Ascending aorta (tissue), 2 donors: ENCODE measurements around the gene NLRC5. TPM values are rescaled to one million over a fixed set of nuclear protein-coding genes. Genes with fewer than 3 reads are reported as not detected.

Experiments used
- DNase-seq, 2 donors: peaks; one replicate each; pipeline ENCODE4 v3.0.0-alpha.2; 2019; ENCODE audit warnings: low spot score in 2 of 2
- H3K27ac ChIP-seq, 2 donors: fragments of 200-600 bp; sonication (generic); one replicate each; pipeline ENCODE4 v1.5.1; 2016 to 2017; ENCODE audit warnings: mild to moderate bottlenecking in 1 of 2
- H3K27me3 ChIP-seq: fragments of 200-600 bp; sonication (generic); one replicate; pipeline ENCODE4 v1.5.1; 2017
- H3K36me3 ChIP-seq, 2 donors: fragments of 200-600 bp; sonication (generic); one replicate each; pipeline ENCODE4 v1.5.1; 2016
- H3K4me1 ChIP-seq, 2 donors: fragments of 200-600 bp; sonication (generic); one replicate each; pipeline ENCODE4 v1.5.1; 2016 to 2017; ENCODE audit warnings: mild to moderate bottlenecking in 1 of 2
- H3K4me3 ChIP-seq, 2 donors: fragments of 200-600 bp; sonication (generic); one replicate each; pipeline ENCODE4 v1.5.1; 2016 to 2017; ENCODE audit warnings: mild to moderate bottlenecking in 1 of 2
- H3K9me3 ChIP-seq, 2 donors: fragments of 200-600 bp; sonication (generic); one replicate each; pipeline ENCODE4 v1.5.1; 2016
- CTCF ChIP-seq, 3 experiments: fragments of 200-600 bp in 2 of 3; fragments of 450-650 bp in 1 of 3; sonication (generic) in 2 of 3; IDR thresholded peaks; one replicate each; pipeline ENCODE4 v1.5.1; 2016 to 2019; ENCODE audit warnings: antibody characterized with exemption in 3 of 3, mild to moderate bottlenecking in 1 of 3, moderate library complexity in 1 of 3
- intact Hi-C: fragments of 100-400 bp; cut with DNase I; formaldehyde crosslinking; loops from one replicate; pipeline ENCODE4 v1.15.1; 2023
- total RNA-seq: library from RNA; depleted of rRNA; stranded (reverse); fragments of >200 nt; gene quantifications from one replicate; pipeline ENCODE4 v1.1.0, GENCODE V29; 2016

NLRC5 gene
- total RNA-seq, 1 donor from 2014 or later: 46.7 TPM

- Histone ChIP-seq H3K9me3 (no peaks in the 10 kb centered on the region), H3K4me3 (no peak overlapping the region), H3K4me1 (peaks cover 0 to 6% of the 10 kb centered on the region in 2 donors), H3K36me3 (peaks cover 0 to 3% of the 10 kb centered on the region in 2 donors), H3K27me3 (no peaks in the 10 kb centered on the region), H3K27ac (peak overlapping the region in 1 of 2 donors; percentile 37)
- peak; percentile 26 to 85 for DNase-seq
- peak; percentile 90 to 98 (median 94) for TF ChIP-seq CTCF (IDR thresholded peaks at IDR 0.05)
- intact Hi-C loops: loop anchor here (1.0 to 2.0 kb wide), 2 partner anchors 84 to 160 kb away; partner anchors contain the start of gene ARL2BP
Measured at GRCh38 chr16:57084257-57084770, 95.0 kb downstream of the NLRC5 start.

- Histone ChIP-seq H3K27me3 (no peaks in the 10 kb centered on the region), H3K4me1 (peaks cover 0 to 6% of the 10 kb centered on the region in 2 donors), H3K9me3 (no peaks in the 10 kb centered on the region), H3K27ac (no peak overlapping the region), H3K4me3 (no peak overlapping the region), H3K36me3 (no peaks in the 10 kb centered on the region)
- DNase-seq: no peak
- intact Hi-C loops: loop anchor here (1.0 to 2.0 kb wide), 2 partner anchors 83 to 160 kb away; partner anchors contain the start of gene ARL2BP
- TF ChIP-seq CTCF (IDR thresholded peaks at IDR 0.05): no peak
Measured at GRCh38 chr16:57084996-57085395, 95.6 kb downstream of the NLRC5 start.

GRCh38 chr16:57087003-57087402 lies 97.6 kb downstream of the NLRC5 start:
- H3K4me1 ChIP-seq: peaks cover 5 to 13% of the 10 kb centered on the region in 2 donors
- DNase-seq: no peak
- H3K9me3 ChIP-seq: no peaks in the 10 kb centered on the region
- H3K27ac ChIP-seq: no peak overlapping the region
- intact Hi-C loops: no loop called here
- H3K4me3 ChIP-seq: no peak overlapping the region
- H3K27me3 ChIP-seq: no peaks in the 10 kb centered on the region
- H3K36me3 ChIP-seq: no peaks in the 10 kb centered on the region
- no peak for TF ChIP-seq CTCF (IDR thresholded peaks at IDR 0.05)

GRCh38 chr16:57089406-57089805 lies 100.0 kb downstream of the NLRC5 start:
- DNase-seq: no peak
- H3K27me3 ChIP-seq: no peaks in the 10 kb centered on the region
- intact Hi-C loops: no loop called here
- no peak overlapping the region for H3K4me3 ChIP-seq
- H3K9me3 ChIP-seq: no peaks in the 10 kb centered on the region
- no peak for TF ChIP-seq CTCF (IDR thresholded peaks at IDR 0.05)
- peaks cover 12 to 21% of the 10 kb centered on the region in 2 donors for H3K4me1 ChIP-seq
- no peaks in the 10 kb centered on the region for H3K36me3 ChIP-seq
- no peak overlapping the region for H3K27ac ChIP-seq

GRCh38 chr16:57091200-57091974 lies 102.0 kb downstream of the NLRC5 start:
- no peaks in the 10 kb centered on the region for H3K27me3 ChIP-seq
- peak overlapping the region; percentile 83 to 85 for H3K27ac ChIP-seq
- TF ChIP-seq CTCF (IDR thresholded peaks at IDR 0.05): no peak
- intact Hi-C loops: loop anchor here (5.0 to 10.0 kb wide), 4 partner anchors 96 to 443 kb away; partner anchors contain the start of genes CCDC102A, PSME3IP1 and RSPRY1
- H3K4me1 ChIP-seq: peaks cover 12 to 19% of the 10 kb centered on the region in 2 donors
- H3K9me3 ChIP-seq: no peaks in the 10 kb centered on the region
- DNase-seq: peak in 1 of 2 donors; percentile 75
- no peaks in the 10 kb centered on the region for H3K36me3 ChIP-seq
- H3K4me3 ChIP-seq: peak overlapping the region; percentile 89 to 90
